Body of pancreas (tissue), 4 donors: ENCODE data around the gene KRTAP9-4.

Source experiments
- POLR2A ChIP-seq, 3 donors: fragments of 450-650 bp; IDR thresholded peaks; one replicate each; pipeline ENCODE4 v1.6.1; 2016; ENCODE audit warnings: antibody characterized with exemption in 3 of 3, mild to moderate bottlenecking in 2 of 3
- TF ChIP-seq, protein P1 (sequence below), 7 experiments: fragments of 450-650 bp in 4 of 7; fragments of 200-600 bp in 3 of 7; sonication (generic) in 3 of 7; IDR thresholded peaks; one replicate each; pipeline ENCODE4 v1.5.1; 2016 to 2019; ENCODE audit warnings: antibody characterized with exemption in 7 of 7

DNA sequence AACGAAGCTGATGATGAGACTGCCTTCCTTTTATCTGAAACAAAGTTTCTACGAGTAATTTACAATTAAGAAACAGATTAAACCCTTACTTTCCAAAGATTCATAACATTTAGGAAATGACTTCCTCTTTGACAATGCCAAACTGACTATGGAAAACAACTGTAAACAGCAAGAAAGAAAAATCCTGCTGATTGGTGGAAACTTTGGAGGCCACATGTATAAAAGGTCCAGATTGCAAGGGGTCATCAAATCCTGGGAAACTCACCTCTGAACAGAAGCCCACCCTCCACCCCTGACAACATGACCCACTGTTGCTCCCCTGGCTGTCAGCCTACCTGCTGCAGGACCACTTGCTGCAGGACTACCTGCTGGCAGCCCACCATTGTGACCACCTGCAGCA lies 15.6 kb downstream of the KRTAP9-4 start, which contains the start of gene KRTAP9-6:
- TF ChIP-seq, protein P1, sequence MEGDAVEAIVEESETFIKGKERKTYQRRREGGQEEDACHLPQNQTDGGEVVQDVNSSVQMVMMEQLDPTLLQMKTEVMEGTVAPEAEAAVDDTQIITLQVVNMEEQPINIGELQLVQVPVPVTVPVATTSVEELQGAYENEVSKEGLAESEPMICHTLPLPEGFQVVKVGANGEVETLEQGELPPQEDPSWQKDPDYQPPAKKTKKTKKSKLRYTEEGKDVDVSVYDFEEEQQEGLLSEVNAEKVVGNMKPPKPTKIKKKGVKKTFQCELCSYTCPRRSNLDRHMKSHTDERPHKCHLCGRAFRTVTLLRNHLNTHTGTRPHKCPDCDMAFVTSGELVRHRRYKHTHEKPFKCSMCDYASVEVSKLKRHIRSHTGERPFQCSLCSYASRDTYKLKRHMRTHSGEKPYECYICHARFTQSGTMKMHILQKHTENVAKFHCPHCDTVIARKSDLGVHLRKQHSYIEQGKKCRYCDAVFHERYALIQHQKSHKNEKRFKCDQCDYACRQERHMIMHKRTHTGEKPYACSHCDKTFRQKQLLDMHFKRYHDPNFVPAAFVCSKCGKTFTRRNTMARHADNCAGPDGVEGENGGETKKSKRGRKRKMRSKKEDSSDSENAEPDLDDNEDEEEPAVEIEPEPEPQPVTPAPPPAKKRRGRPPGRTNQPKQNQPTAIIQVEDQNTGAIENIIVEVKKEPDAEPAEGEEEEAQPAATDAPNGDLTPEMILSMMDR (IDR thresholded peaks at IDR 0.05): no peak
- no peak for TF ChIP-seq POLR2A (IDR thresholded peaks at IDR 0.05)
